Medulla oblongata (tissue), 1 donor: Measurements from ENCODE around the gene CHRNB1.

ENCODE experiments used
- DNase-seq: peaks from one replicate; pipeline ENCODE4 v3.0.0-alpha.2; 2015; ENCODE audit errors: extremely low spot score

Gene CHRNB1

GRCh38 chr17:7483255-7484066 lies 38.6 kb downstream of the CHRNB1 start:
- DNase-seq = peak; percentile 96

DNA sequence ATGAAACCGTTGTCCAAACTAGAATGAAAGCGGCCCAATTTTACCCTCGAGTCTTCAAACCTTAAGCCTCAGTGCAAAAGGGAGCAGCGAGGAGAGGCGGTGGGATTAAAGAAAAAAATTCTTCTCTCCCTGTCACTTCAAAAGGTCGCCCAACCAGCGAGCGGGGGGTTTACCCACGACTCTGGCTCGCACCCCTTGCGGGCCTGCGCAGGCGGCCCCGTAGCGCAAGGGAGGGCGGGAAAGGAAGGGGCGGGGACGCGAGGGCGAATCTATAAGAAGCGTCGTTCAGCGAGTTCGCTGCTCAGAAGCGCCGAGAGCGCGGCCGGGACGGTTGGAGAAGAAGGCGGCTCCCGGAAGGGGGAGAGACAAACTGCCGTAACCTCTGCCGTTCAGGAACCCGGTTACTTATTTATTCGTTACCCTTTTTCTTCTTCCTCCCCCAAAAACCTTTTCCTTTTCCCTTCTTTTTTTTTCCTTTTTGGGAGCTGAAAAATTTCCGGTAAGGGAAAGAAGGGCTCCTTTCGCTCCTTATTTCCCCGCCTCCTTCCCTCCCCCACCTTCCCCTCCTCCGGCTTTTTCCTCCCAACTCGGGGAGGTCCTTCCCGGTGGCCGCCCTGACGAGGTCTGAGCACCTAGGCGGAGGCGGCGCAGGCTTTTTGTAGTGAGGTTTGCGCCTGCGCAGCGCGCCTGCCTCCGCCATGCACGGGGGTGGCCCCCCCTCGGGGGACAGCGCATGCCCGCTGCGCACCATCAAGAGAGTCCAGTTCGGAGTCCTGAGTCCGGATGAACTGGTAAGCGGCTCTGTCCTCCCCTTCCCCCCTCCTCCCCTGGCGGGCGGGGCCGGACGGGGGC lies 39.4 kb downstream of the CHRNB1 start, which contains the start of gene POLR2A:
POLR2A (plus strand) TSS at position 300 of the 852 bp plus-strand sequence.
- DNase-seq = peak; percentile 99

GRCh38 chr17:7484919-7485377 lies 40.1 kb downstream of the CHRNB1 start:
- no peak for DNase-seq

- no peak for DNase-seq
Measured at GRCh38 chr17:7486181-7486580, 41.3 kb downstream of the CHRNB1 start.

GRCh38 chr17:7490144-7490543 lies 45.3 kb downstream of the CHRNB1 start:
- no peak for DNase-seq

DNA sequence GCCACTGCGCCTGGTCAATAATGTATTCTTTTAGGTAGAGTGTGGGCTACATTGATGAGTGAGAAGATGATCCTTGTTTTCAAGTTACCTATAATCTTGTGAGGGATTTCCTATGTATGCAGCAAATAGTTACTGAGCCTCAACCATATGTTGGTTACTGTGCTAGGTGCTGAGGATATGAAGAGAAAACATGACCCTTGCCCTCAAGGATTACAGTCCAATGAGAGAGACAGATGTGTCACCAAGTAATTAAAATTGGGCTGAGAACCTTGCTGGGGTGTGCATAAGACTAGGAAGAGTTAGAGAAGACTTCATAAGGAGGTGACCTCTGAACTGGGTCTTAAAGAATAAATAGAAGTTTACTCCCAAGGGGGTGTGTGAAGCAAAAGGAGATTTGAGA lies 46.7 kb downstream of the CHRNB1 start:
- DNase-seq = no peak

GRCh38 chr17:7493941-7494340 lies 49.1 kb downstream of the CHRNB1 start:
- no peak for DNase-seq

GRCh38 chr17:7495906-7496434 lies 51.1 kb downstream of the CHRNB1 start:
- no peak for DNase-seq

- DNase-seq = no peak
Measured at GRCh38 chr17:7496470-7497183, 51.8 kb downstream of the CHRNB1 start.

GRCh38 chr17:7497228-7497627 lies 52.4 kb downstream of the CHRNB1 start:
- no peak for DNase-seq

DNA sequence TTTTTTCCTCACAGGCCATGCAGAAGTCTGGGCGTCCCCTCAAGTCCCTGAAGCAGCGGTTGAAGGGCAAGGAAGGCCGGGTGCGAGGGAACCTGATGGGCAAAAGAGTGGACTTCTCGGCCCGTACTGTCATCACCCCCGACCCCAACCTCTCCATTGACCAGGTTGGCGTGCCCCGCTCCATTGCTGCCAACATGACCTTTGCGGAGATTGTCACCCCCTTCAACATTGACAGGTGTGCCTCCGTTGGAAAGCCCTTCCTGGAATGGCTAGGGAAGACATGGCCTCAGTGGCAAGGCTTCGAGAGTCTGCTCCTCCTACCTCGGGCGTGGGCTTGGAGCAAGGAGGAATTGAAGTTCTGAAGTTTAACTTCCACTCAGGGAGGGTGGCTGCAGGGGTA lies 52.8 kb downstream of the CHRNB1 start:
- DNase-seq = no peak

DNA sequence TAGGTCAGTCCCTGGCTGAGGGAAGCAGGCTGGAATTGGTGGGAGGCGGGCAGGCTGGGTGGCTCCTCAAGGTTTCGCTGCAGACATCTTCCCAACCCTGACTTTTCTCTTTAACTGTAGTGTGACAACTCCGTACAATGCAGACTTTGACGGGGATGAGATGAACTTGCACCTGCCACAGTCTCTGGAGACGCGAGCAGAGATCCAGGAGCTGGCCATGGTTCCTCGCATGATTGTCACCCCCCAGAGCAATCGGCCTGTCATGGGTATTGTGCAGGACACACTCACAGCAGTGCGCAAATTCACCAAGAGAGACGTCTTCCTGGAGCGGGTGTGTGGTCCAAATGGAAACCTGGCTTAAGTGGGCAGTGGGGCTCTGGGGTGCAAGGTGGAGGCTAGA lies 54.3 kb downstream of the CHRNB1 start:
- DNase-seq = no peak

DNA sequence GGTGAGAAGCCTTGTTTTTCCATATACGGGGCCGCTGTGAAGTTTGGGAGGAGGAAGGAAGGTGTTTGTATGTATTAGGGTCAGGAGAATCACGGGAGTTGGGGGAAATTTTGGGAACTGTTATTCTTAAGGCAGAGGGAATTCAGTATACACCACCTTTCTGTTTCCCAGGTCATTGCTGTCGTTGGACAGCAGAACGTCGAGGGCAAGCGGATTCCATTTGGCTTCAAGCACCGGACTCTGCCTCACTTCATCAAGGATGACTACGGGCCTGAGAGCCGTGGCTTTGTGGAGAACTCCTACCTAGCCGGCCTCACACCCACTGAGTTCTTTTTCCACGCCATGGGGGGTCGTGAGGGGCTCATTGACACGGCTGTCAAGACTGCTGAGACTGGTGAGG lies 56.9 kb downstream of the CHRNB1 start:
- DNase-seq = no peak

- no peak for DNase-seq
Measured at GRCh38 chr17:7502171-7502847, 57.4 kb downstream of the CHRNB1 start.

DNA sequence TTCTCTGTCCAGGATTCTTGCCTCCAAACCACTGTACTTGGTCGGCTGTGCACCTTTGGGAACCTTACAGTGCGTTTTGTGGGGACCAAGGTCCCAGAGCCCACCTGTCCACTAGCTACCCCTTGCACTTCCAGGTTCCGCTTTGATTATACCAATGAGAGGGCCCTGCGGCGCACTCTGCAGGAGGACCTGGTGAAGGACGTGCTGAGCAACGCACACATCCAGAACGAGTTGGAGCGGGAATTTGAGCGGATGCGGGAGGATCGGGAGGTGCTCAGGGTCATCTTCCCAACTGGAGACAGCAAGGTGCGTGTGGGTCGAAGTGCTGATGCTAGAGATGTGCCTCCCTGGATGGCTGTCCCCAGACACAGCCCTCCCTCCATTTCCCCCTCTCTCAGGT lies 58.1 kb downstream of the CHRNB1 start:
- no peak for DNase-seq

DNA sequence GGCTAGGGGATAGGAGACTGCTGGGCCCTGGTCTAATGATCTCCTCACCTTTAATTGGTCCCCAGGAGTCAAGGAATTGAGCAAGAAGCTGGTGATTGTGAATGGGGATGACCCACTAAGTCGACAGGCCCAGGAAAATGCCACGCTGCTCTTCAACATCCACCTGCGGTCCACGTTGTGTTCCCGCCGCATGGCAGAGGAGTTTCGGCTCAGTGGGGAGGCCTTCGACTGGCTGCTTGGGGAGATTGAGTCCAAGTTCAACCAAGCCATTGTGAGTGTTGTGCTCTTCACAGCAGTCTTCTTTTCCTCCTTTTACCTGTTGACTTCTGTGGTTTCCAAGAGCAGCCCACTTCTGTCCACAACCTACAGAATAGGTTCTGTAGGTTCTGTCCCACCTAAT lies 58.7 kb downstream of the CHRNB1 start:
- DNase-seq = no peak
